ENCODE data around the gene MUCL1.
"Not testable (repeated sequence)": the region's sequence is repeated elsewhere in the genome, so short reads cannot be mapped to it uniquely, and the experiment has no call there.

DNA sequence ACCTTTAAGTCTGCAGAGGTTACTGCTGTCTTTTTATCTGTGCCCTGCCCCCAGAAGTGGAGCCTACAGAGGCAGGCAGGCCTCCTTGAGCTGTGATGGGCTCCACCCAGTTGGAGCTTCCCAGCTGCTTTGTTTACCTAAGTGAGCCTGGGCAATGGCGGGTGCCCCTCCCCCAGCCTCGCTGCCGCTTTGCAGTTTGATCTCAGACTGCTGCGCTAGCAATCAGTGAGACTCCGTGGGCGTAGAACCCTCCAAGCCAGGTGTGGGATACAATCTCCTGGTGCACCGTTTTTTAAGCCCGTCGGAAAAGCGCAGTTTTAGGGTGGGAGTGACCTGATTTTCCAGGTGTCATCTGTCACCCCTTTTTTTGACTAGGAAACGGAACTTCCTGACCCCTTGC lies 34.1 kb downstream of the MUCL1 start:
- not testable (repeated sequence) for TF ChIP-seq POLR2AphosphoS5 (IDR thresholded peaks at IDR 0.05; ENCODE audit: low read depth, low read length); POLR2A (IDR thresholded peaks at IDR 0.05; ENCODE audit: low read depth, low read length); TAF1 (IDR thresholded peaks at IDR 0.05; ENCODE audit: low read depth, low read length); PAX5 (IDR thresholded peaks at IDR 0.05; ENCODE audit: insufficient read depth, low read length, severe bottlenecking); SPI1 (IDR thresholded peaks at IDR 0.05; ENCODE audit: low read depth, low read length); POU2F2 (IDR thresholded peaks at IDR 0.05; ENCODE audit: low read depth, low read length)
